Lower leg skin (tissue), 3 donors: ENCODE measurements around the gene TENM4.

Experiments
- POLR2A ChIP-seq, 2 donors: fragments of 450-650 bp; IDR thresholded peaks; one replicate each; pipeline ENCODE4 v1.6.1; 2016 to 2017; ENCODE audit warnings: antibody characterized with exemption in 2 of 2, mild to moderate bottlenecking in 1 of 2, moderate library complexity in 1 of 2
- TF ChIP-seq, protein P1 (sequence below), 3 donors: fragments of 450-650 bp; IDR thresholded peaks; one replicate each; pipeline ENCODE4 v1.5.1; 2016; ENCODE audit warnings: antibody characterized with exemption in 3 of 3, mild to moderate bottlenecking in 3 of 3, moderate library complexity in 2 of 3

GRCh38 chr11:79432138-79432537 lies 8.7 kb downstream of the TENM4 start:
- TF ChIP-seq, protein P1, sequence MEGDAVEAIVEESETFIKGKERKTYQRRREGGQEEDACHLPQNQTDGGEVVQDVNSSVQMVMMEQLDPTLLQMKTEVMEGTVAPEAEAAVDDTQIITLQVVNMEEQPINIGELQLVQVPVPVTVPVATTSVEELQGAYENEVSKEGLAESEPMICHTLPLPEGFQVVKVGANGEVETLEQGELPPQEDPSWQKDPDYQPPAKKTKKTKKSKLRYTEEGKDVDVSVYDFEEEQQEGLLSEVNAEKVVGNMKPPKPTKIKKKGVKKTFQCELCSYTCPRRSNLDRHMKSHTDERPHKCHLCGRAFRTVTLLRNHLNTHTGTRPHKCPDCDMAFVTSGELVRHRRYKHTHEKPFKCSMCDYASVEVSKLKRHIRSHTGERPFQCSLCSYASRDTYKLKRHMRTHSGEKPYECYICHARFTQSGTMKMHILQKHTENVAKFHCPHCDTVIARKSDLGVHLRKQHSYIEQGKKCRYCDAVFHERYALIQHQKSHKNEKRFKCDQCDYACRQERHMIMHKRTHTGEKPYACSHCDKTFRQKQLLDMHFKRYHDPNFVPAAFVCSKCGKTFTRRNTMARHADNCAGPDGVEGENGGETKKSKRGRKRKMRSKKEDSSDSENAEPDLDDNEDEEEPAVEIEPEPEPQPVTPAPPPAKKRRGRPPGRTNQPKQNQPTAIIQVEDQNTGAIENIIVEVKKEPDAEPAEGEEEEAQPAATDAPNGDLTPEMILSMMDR (IDR thresholded peaks at IDR 0.05), result no peak
- no peak for TF ChIP-seq POLR2A (IDR thresholded peaks at IDR 0.05)
